ENCODE results near the gene KDM8.

DNA sequence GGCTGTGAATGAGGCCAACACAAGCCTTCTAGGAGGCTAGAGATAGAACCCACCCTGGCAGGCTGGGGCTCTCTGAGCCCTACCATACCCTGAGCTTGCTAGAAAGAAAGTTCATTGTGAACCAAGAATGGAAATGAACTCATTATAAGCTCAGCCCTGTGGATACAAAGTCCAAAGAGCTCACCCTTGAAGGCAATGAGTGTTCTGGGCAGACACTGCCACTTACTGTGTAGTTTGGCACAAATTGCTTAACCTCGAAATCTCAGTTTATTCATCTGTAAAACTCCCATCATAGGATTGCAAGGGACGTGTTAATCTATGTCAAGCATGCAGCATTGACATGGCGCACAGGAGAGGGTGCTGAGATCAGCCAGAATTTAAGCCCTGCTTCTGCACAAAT, 5.5 kb downstream of the KDM8 start:
- TF ChIP-seq POLR2AphosphoS5 (IDR thresholded peaks at IDR 0.05; ENCODE audit: low read depth, low read length) (no peak), TAF1 (IDR thresholded peaks at IDR 0.05; ENCODE audit: borderline replicate concordance, insufficient read depth, low read length) (no peak)
